SK-N-SH treated with all-trans-retinoic acid at 6 μM for 48 hours (cell line): Measurements from ENCODE around the gene TAS2R5.
"Not testable (repeated sequence)": the region's sequence is repeated elsewhere in the genome, so short reads cannot be mapped to it uniquely, and the experiment has no call there.

Experiments
- ATAC-seq: fragments of 200-7000 bp; cut with Tn5 transposase; 3 replicates; pipeline ENCODE4 v1.9.1; 2020; ENCODE audit warnings: mild to moderate bottlenecking, moderate library complexity
- ARNTL ChIP-seq: fragments of 450-650 bp; formaldehyde crosslinking; IDR thresholded peaks from 2 replicates; pipeline ENCODE4 v1.5.0; 2020; ENCODE audit warnings: low read depth, mild to moderate bottlenecking, moderate library complexity, borderline replicate concordance
- BACH2 ChIP-seq: fragments of 250-450 bp; sonication (Bioruptor Pico); IDR thresholded peaks from 2 replicates; pipeline ENCODE4 v1.9.0; 2021; ENCODE audit warnings: mild to moderate bottlenecking, borderline replicate concordance
- CSDC2 ChIP-seq: fragments of 250-450 bp; sonication (Bioruptor Pico); IDR thresholded peaks from 2 replicates; pipeline ENCODE4 v1.5.0; 2020; ENCODE audit warnings: mild to moderate bottlenecking, moderate library complexity
- ESRRG ChIP-seq: fragments of 250-450 bp; sonication (Bioruptor Pico); IDR thresholded peaks from 2 replicates; pipeline ENCODE4 v1.6.1; 2021; ENCODE audit warnings: mild to moderate bottlenecking
- ISL1 ChIP-seq: fragments of 250-450 bp; sonication (Bioruptor Pico); IDR thresholded peaks from 2 replicates; pipeline ENCODE4 v2.1.2; 2022; ENCODE audit warnings: mild to moderate bottlenecking, moderate library complexity
- OSR1 ChIP-seq: fragments of 250-450 bp; sonication (Bioruptor Pico); IDR thresholded peaks from 2 replicates; pipeline ENCODE4 v1.8.0; 2022; ENCODE audit warnings: moderate library complexity, mild to moderate bottlenecking, inconsistent platforms
- PPARA ChIP-seq: fragments of 250-450 bp; sonication (Bioruptor Pico); IDR thresholded peaks from 2 replicates; pipeline ENCODE4 v1.5.0; 2020; ENCODE audit warnings: mild to moderate bottlenecking, borderline replicate concordance
- RARB ChIP-seq: fragments of 250-450 bp; sonication (Bioruptor Pico); IDR thresholded peaks from 2 replicates; pipeline ENCODE4 v1.8.0; 2021; ENCODE audit warnings: mild to moderate bottlenecking, moderate library complexity
- SNAI2 ChIP-seq: fragments of 250-450 bp; sonication (Bioruptor Pico); IDR thresholded peaks from 2 replicates; pipeline ENCODE4 v1.5.0; 2020; ENCODE audit warnings: mild to moderate bottlenecking, moderate library complexity
- TCF4 ChIP-seq: fragments of 250-450 bp; sonication (Bioruptor Pico); IDR thresholded peaks from 2 replicates; pipeline ENCODE4 v1.8.0; 2021; ENCODE audit warnings: mild to moderate bottlenecking, moderate library complexity, borderline replicate concordance
- ZC3H10 ChIP-seq: fragments of 250-450 bp; sonication (Bioruptor Pico); IDR thresholded peaks from 2 replicates; pipeline ENCODE4 v1.5.1; 2021; ENCODE audit warnings: mild to moderate bottlenecking, moderate library complexity
- ZFP3 ChIP-seq: fragments of 250-450 bp; sonication (Bioruptor Pico); IDR thresholded peaks from 2 replicates; pipeline ENCODE4 v1.5.0; 2020; ENCODE audit warnings: mild to moderate bottlenecking, moderate library complexity
- ZFP30 ChIP-seq: fragments of 450-650 bp; formaldehyde crosslinking; IDR thresholded peaks from 2 replicates; pipeline ENCODE4 v1.5.0; 2022; ENCODE audit warnings: mild to moderate bottlenecking, moderate library complexity
- ZNF565 ChIP-seq: fragments of 450-650 bp; formaldehyde crosslinking; conservative IDR thresholded peaks from 2 replicates; pipeline ENCODE4 v1.5.0; 2020; ENCODE audit warnings: low read depth, mild to moderate bottlenecking, moderate library complexity
- ZNF70 ChIP-seq: fragments of 450-650 bp; formaldehyde crosslinking; IDR thresholded peaks from 2 replicates; pipeline ENCODE4 v1.5.0; 2020; ENCODE audit warnings: mild to moderate bottlenecking, moderate library complexity
- ZNF8 ChIP-seq: fragments of 450-650 bp; formaldehyde crosslinking; IDR thresholded peaks from 2 replicates; pipeline ENCODE4 v1.5.0; 2020; ENCODE audit warnings: mild to moderate bottlenecking, moderate library complexity
- TF ChIP-seq, protein P1 (sequence below): fragments of 250-450 bp; sonication (Bioruptor Pico); IDR thresholded peaks from 2 replicates; pipeline ENCODE4 v1.5.0; 2020; ENCODE audit warnings: mild to moderate bottlenecking, moderate library complexity
- TF ChIP-seq, protein P2 (sequence below): fragments of 250-450 bp; sonication (Bioruptor Pico); IDR thresholded peaks from 2 replicates; pipeline ENCODE4 v1.8.0; 2020; ENCODE audit warnings: mild to moderate bottlenecking, moderate library complexity, borderline replicate concordance
- TF ChIP-seq, protein P3 (sequence below): fragments of 250-450 bp; sonication (Bioruptor Pico); IDR thresholded peaks from 2 replicates; pipeline ENCODE4 v1.5.1; 2020; ENCODE audit warnings: low read depth, mild to moderate bottlenecking, moderate library complexity
- TF ChIP-seq, protein P4 (sequence below): fragments of 250-450 bp; sonication (Bioruptor Pico); IDR thresholded peaks from 2 replicates; pipeline ENCODE4 v1.5.1; 2021; ENCODE audit warnings: mild to moderate bottlenecking, moderate library complexity

TAS2R5 gene

DNA sequence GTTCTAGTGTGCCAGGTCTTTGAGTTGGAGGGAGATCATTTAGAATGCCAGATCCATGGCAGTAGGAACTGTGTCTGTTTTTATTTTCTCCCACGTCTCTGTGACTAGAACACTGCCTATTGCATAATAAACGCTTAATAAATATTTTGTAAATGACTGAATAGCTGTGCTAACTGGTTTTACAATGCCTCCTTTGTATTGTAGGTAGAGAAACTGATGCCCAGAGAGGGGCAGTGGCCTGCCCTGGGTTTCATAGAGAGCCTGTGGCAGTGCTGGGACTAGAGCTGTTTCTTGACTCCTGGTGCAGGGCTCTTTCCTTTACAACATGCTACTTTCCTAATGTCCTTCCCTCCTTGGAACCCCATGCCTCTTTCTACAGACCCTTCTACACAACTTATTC is 2.5 kb downstream of the TAS2R5 start:
- TF ChIP-seq, protein P1, sequence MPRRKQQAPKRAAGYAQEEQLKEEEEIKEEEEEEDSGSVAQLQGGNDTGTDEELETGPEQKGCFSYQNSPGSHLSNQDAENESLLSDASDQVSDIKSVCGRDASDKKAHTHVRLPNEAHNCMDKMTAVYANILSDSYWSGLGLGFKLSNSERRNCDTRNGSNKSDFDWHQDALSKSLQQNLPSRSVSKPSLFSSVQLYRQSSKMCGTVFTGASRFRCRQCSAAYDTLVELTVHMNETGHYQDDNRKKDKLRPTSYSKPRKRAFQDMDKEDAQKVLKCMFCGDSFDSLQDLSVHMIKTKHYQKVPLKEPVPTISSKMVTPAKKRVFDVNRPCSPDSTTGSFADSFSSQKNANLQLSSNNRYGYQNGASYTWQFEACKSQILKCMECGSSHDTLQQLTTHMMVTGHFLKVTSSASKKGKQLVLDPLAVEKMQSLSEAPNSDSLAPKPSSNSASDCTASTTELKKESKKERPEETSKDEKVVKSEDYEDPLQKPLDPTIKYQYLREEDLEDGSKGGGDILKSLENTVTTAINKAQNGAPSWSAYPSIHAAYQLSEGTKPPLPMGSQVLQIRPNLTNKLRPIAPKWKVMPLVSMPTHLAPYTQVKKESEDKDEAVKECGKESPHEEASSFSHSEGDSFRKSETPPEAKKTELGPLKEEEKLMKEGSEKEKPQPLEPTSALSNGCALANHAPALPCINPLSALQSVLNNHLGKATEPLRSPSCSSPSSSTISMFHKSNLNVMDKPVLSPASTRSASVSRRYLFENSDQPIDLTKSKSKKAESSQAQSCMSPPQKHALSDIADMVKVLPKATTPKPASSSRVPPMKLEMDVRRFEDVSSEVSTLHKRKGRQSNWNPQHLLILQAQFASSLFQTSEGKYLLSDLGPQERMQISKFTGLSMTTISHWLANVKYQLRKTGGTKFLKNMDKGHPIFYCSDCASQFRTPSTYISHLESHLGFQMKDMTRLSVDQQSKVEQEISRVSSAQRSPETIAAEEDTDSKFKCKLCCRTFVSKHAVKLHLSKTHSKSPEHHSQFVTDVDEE (CRISPR knock-in tag), result no peak
- no peak for TF ChIP-seq OSR1 (CRISPR knock-in tag)
- TF ChIP-seq ZC3H10 (CRISPR knock-in tag), result no peak
- no peak for TF ChIP-seq RARB
- TF ChIP-seq ZNF8 (CRISPR knock-in tag), result no peak
- no peak for TF ChIP-seq ZNF70 (CRISPR knock-in tag)
- no peak for TF ChIP-seq ZNF565 (CRISPR knock-in tag)
- no peak for TF ChIP-seq PPARA
- TF ChIP-seq ESRRG (CRISPR knock-in tag), result no peak
- TF ChIP-seq, protein P2, sequence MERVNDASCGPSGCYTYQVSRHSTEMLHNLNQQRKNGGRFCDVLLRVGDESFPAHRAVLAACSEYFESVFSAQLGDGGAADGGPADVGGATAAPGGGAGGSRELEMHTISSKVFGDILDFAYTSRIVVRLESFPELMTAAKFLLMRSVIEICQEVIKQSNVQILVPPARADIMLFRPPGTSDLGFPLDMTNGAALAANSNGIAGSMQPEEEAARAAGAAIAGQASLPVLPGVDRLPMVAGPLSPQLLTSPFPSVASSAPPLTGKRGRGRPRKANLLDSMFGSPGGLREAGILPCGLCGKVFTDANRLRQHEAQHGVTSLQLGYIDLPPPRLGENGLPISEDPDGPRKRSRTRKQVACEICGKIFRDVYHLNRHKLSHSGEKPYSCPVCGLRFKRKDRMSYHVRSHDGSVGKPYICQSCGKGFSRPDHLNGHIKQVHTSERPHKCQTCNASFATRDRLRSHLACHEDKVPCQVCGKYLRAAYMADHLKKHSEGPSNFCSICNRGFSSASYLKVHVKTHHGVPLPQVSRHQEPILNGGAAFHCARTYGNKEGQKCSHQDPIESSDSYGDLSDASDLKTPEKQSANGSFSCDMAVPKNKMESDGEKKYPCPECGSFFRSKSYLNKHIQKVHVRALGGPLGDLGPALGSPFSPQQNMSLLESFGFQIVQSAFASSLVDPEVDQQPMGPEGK, result no peak
- TF ChIP-seq ARNTL (CRISPR knock-in tag), result no peak
- TF ChIP-seq CSDC2 (CRISPR knock-in tag), result no peak
- no peak for TF ChIP-seq ISL1 (CRISPR knock-in tag)
- TF ChIP-seq TCF4 (CRISPR knock-in tag), result no peak
- TF ChIP-seq BACH2, result no peak
- TF ChIP-seq ZFP30, result no peak
- ATAC-seq, result no peak

DNA sequence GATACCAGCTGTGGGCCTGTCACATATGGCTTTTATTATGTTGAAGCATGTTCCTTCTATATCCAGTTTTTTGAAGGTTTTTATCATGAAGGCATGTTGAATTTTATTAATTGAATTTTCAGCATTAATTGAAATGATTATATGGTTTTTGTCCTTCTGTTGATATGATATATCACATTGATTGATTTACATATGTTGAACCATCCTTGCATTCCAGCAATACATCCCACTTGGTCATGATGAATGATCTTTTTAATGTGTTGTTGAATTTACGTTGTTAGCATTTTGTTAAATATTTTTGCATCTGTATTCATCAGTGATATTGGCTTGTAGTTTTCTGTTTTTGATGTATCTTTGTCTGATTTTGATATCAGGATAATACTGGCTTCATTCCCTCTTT is 30.1 kb downstream of the TAS2R5 start:
- no peak for ATAC-seq
- TF ChIP-seq, protein P3, sequence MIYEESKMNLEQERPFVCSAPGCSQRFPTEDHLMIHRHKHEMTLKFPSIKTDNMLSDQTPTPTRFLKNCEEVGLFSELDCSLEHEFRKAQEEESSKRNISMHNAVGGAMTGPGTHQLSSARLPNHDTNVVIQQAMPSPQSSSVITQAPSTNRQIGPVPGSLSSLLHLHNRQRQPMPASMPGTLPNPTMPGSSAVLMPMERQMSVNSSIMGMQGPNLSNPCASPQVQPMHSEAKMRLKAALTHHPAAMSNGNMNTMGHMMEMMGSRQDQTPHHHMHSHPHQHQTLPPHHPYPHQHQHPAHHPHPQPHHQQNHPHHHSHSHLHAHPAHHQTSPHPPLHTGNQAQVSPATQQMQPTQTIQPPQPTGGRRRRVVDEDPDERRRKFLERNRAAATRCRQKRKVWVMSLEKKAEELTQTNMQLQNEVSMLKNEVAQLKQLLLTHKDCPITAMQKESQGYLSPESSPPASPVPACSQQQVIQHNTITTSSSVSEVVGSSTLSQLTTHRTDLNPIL, result no peak
- TF ChIP-seq CSDC2 (CRISPR knock-in tag) (no peak), PPARA (no peak), ZFP3 (CRISPR knock-in tag) (no peak), ZNF70 (CRISPR knock-in tag) (no peak), ISL1 (CRISPR knock-in tag) (no peak), ZNF565 (CRISPR knock-in tag) (no peak), ARNTL (CRISPR knock-in tag) (no peak), TCF4 (CRISPR knock-in tag) (no peak), SNAI2 (CRISPR knock-in tag) (no peak)
- TF ChIP-seq, protein P1 (CRISPR knock-in tag), result no peak
- TF ChIP-seq, protein P4, sequence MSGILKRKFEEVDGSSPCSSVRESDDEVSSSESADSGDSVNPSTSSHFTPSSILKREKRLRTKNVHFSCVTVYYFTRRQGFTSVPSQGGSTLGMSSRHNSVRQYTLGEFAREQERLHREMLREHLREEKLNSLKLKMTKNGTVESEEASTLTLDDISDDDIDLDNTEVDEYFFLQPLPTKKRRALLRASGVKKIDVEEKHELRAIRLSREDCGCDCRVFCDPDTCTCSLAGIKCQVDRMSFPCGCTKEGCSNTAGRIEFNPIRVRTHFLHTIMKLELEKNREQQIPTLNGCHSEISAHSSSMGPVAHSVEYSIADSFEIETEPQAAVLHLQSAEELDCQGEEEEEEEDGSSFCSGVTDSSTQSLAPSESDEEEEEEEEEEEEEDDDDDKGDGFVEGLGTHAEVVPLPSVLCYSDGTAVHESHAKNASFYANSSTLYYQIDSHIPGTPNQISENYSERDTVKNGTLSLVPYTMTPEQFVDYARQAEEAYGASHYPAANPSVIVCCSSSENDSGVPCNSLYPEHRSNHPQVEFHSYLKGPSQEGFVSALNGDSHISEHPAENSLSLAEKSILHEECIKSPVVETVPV (CRISPR knock-in tag), result no peak
- TF ChIP-seq, protein P2, result no peak

DNA sequence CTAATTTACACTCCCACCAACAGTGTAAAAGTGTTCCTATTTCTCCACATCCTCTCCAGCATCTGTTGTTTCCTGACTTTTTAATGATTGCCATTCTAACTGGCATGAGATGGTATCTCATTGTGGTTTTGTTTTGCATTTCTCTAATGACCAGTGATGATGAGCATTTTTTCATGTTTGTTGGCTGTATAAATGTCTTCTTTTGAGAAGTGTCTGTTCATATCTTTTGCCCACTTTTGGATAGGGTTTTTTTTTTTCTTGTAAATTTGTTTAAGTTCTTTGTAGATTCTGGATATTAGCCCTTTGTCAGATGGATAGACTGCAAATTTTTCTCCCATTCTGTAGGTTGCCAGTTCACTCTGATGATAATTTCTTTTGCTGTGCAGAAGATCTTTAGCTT is 32.4 kb downstream of the TAS2R5 start:
- not testable (repeated sequence) for ATAC-seq
